Nephron (organoid): ENCODE data around the gene SPATA6L.
A peak's percentile ranks its signal among the peaks of the same experiment; 100 is the strongest.

ENCODE experiments used
- H3K27ac Mint-ChIP-seq, 3 experiments: 2 replicates each; pipeline ENCODE4 v1.8.0; 2020; ENCODE audit warnings: mixed read lengths in 3 of 3, mild to moderate bottlenecking in 2 of 3, moderate library complexity in 1 of 3
- H3K27me3 Mint-ChIP-seq: 2 replicates; pipeline ENCODE4 v1.8.0; 2021; ENCODE audit warnings: low read depth, mild to moderate bottlenecking, moderate library complexity, mixed read lengths
- H3K36me3 Mint-ChIP-seq: 2 replicates; pipeline ENCODE4 v1.8.0; 2020; ENCODE audit warnings: low read depth, mixed read lengths
- H3K4me1 Mint-ChIP-seq: 2 replicates; pipeline ENCODE4 v1.8.0; 2020; ENCODE audit warnings: mixed read lengths
- H3K4me3 Mint-ChIP-seq, 3 experiments: 2 replicates each; pipeline ENCODE4 v1.8.0; 2020; ENCODE audit warnings: mild to moderate bottlenecking in 3 of 3, mixed read lengths in 3 of 3, moderate library complexity in 2 of 3
- H3K9me3 Mint-ChIP-seq: 2 replicates; pipeline ENCODE4 v1.8.0; 2020; ENCODE audit warnings: mixed read lengths
- TF ChIP-seq, protein P1 (sequence below), 3 experiments: fragments of 200-600 bp; sonication (generic); IDR thresholded peaks; one replicate each; pipeline ENCODE4 v1.5.0; 2021; ENCODE audit warnings: antibody characterized with exemption in 3 of 3; ENCODE audit not compliant: unreplicated experiment in 3 of 3

SPATA6L gene

DNA sequence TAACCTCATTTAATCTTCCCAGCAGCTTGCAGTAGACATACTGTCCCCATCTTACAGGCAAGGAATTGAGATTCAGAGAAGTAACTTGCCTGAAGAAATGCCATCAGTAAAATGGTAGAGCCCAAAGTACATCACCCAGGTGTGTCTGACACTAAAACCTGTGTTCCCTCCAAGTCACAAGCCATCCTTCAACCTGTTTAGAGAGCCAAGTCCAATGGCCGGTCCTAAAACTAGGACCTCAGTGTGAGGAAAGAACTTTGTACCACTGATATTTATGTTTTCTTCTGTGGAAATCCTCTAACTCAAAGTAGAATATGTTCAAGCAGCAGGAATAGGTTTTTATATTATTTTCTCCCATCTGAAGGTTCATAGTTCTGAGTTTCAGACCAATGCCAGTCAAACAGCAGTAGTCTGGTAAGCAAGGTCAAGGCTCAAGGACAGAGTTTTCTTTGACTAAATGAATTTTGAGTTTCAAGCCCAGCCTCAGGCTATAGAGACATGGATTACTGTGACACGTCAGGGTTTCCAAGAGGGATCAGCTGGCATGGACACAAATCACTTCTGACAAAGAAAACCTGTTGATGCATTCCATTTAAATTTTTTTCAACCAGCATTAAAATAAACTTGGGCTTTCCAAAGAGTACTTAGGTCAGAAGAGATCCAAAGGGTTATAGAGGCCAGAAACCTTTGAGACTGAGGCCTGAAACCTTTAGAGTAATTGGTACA, 85.1 kb downstream of the SPATA6L start:
- peaks cover 21% of the 10 kb centered on the region for H3K27me3 Mint-ChIP-seq
- TF ChIP-seq, protein P1, sequence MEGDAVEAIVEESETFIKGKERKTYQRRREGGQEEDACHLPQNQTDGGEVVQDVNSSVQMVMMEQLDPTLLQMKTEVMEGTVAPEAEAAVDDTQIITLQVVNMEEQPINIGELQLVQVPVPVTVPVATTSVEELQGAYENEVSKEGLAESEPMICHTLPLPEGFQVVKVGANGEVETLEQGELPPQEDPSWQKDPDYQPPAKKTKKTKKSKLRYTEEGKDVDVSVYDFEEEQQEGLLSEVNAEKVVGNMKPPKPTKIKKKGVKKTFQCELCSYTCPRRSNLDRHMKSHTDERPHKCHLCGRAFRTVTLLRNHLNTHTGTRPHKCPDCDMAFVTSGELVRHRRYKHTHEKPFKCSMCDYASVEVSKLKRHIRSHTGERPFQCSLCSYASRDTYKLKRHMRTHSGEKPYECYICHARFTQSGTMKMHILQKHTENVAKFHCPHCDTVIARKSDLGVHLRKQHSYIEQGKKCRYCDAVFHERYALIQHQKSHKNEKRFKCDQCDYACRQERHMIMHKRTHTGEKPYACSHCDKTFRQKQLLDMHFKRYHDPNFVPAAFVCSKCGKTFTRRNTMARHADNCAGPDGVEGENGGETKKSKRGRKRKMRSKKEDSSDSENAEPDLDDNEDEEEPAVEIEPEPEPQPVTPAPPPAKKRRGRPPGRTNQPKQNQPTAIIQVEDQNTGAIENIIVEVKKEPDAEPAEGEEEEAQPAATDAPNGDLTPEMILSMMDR (IDR thresholded peaks at IDR 0.05; ENCODE audit: unreplicated experiment in 3 of 3) = no peak
- H3K4me1 Mint-ChIP-seq = peaks cover 33% of the 10 kb centered on the region
- peak overlapping the region in 2 of 3 experiments; percentile 17 to 65 for H3K27ac Mint-ChIP-seq
- no peak overlapping the region for H3K4me3 Mint-ChIP-seq
- no peaks in the 10 kb centered on the region for H3K9me3 Mint-ChIP-seq
- H3K36me3 Mint-ChIP-seq = no peaks in the 10 kb centered on the region

DNA sequence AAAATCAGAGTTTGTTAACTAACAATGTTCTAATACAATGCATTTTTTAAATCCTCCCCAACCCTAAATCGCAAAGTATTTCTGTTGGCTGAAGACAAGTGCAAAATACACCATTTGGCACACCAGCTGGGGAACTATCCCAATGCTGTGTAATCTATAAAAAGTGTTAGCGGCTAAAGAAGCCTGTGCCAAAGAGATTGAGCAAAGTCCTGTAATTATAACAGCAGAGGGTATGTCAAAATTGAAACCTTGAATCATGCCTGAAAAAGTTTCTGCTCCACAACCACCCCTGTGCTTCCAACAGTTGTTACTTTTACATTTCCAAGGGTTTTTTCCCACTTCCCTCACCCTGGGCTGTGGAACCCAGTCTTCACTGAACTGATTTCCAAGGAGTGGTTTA, 87.3 kb downstream of the SPATA6L start:
- peaks cover 26% of the 10 kb centered on the region for H3K27me3 Mint-ChIP-seq
- no peaks in the 10 kb centered on the region for H3K36me3 Mint-ChIP-seq
- H3K9me3 Mint-ChIP-seq = no peaks in the 10 kb centered on the region
- no peak overlapping the region for H3K4me3 Mint-ChIP-seq
- peak overlapping the region; percentile 26 to 44 (median 37) for H3K27ac Mint-ChIP-seq
- TF ChIP-seq, protein P1 (IDR thresholded peaks at IDR 0.05; ENCODE audit: unreplicated experiment in 3 of 3) = no peak
- peaks cover 37% of the 10 kb centered on the region for H3K4me1 Mint-ChIP-seq

DNA sequence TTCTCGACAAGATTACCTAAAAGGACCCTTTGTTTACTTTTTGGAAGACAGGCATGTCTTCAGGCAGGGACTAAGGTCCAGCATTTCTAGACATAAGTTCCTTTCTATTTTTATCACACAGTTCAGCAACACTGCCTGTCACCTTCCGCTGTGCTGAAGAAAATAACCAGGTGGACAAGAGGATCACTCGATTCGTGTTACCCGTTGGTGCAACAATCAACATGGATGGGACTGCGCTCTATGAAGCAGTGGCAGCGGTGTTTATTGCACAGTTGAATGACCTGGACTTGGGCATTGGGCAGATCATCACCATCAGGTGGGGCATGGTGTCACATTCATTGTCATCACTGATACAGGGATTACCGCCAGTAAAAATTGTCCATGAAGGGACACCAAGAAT, 89.8 kb downstream of the SPATA6L start:
- H3K9me3 Mint-ChIP-seq = no peaks in the 10 kb centered on the region

DNA sequence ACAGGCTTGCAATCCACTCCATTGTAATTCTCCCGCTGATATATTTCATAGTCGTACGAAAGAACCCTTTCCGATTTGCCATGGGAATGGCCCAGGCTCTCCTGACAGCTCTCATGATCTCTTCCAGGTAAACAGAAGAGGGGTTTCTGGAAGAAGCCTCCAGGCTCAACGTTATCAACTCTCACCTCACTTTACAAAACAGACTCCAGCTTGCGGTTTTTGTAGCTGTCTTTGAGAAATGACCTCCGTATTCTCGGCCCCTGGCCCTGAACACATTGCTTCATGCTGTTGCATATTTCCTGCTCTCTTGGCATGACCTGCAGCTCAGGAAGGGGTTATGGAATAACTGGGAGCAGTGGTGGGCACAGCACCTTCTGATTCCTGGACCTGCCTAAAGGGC, 90.3 kb downstream of the SPATA6L start:
- Mint-ChIP-seq H3K27ac (no peak overlapping the region), H3K9me3 (no peaks in the 10 kb centered on the region), H3K4me3 (no peak overlapping the region), H3K4me1 (peaks cover 19% of the 10 kb centered on the region), H3K36me3 (no peaks in the 10 kb centered on the region), H3K27me3 (peaks cover 8% of the 10 kb centered on the region)
- TF ChIP-seq, protein P1 (IDR thresholded peaks at IDR 0.05; ENCODE audit: unreplicated experiment in 3 of 3) = no peak

More for the DNA sequence above, 89.8 kb downstream of the SPATA6L start:
- TF ChIP-seq, protein P1 (IDR thresholded peaks at IDR 0.05; ENCODE audit: unreplicated experiment in 3 of 3) = no peak
- Mint-ChIP-seq H3K4me1 (peaks cover 24% of the 10 kb centered on the region), H3K36me3 (no peaks in the 10 kb centered on the region), H3K27ac (no peak overlapping the region), H3K27me3 (peaks cover 8% of the 10 kb centered on the region), H3K4me3 (no peak overlapping the region)

DNA sequence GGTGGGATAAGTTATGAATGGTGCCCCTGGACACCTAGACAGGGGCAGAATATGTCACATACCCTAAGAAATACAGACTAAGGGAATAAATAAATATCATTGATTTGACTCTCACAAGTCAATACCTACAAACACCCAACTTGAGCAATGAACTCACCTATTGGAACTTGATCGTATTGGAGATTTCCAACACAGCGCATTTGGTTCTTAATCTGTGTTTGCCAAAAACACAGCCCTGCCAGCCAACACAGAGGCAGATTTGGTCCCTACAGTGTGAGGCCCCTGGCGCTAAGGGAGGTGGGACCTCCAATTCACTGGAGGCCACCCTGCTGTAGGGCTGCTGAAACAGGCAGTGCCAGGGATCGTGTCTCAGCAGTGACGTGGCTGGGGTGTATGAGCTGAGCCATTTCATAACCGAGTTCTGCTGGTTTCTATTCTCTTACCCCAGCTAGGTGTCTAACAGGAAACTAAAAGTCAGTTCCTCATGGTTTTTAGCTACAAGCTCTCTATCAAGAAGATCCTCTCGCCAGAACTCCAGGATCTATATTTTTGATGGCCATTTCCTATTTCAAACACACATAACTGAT, 91.5 kb downstream of the SPATA6L start:
- no peak overlapping the region for H3K27ac Mint-ChIP-seq
- H3K4me3 Mint-ChIP-seq = no peak overlapping the region
- peaks cover 16% of the 10 kb centered on the region for H3K4me1 Mint-ChIP-seq
- TF ChIP-seq, protein P1 (IDR thresholded peaks at IDR 0.05; ENCODE audit: unreplicated experiment in 3 of 3) = no peak
- H3K36me3 Mint-ChIP-seq = no peaks in the 10 kb centered on the region
- H3K27me3 Mint-ChIP-seq = peaks cover 5% of the 10 kb centered on the region
- no peaks in the 10 kb centered on the region for H3K9me3 Mint-ChIP-seq
